Mammary epithelial cell (primary cell): ENCODE results near the gene OLFM1.

Experiments used
- EZH2 ChIP-seq: IDR thresholded peaks from 2 replicates; pipeline ENCODE4 v1.6.1; 2012; ENCODE audit warnings: low read length, inconsistent platforms, borderline replicate concordance
- TF ChIP-seq, protein P1 (sequence below), 2 donors: IDR thresholded peaks in 1 of 2; conservative IDR thresholded peaks in 1 of 2; 2 replicates each; pipeline ENCODE4 v1.5.1; 2011 to 2012; ENCODE audit warnings: inconsistent platforms in 2 of 2, low read length in 2 of 2, mild to moderate bottlenecking in 2 of 2, control low read depth in 1 of 2, low read depth in 1 of 2; ENCODE audit not compliant: insufficient read depth in 1 of 2; ENCODE audit errors: extremely low read depth in 1 of 2

DNA sequence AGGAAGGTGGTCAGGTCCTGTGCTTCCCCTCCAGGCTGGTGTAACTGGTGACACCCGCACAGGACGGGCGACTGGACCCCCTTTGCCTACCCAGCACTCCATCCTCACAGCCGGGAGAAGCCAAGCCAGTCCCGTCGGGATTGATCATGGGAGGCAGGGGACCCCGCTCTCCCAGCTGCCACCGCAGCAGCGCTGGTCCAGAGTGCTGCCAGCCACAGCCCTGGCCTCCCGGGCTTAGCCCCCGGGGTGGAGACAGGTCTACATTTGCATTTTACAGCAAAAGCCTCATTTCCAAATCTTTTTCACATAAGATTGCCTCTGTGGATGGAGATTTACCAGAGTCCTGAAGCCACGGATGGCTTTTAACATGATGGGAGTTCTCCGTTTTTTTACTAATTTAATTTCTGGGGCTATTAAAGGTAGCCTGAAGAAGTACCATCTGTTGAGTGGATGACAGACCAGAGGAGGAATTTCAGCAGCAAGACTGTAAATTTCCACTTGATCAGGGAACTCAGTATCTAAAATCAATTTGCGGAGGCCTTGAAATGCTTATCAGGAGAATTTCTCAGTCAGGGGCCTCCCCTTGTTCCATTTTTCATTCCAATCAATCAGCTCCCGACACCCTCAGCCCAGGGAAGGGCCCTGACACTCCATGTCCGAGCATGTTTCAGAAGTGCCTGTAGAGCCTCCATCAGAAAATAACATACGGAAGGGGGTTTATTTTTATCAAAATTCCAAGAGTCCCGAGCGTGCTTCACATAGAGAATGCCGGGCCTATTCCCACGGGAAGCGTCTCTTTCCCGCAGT, 80.6 kb downstream of the OLFM1 start:
- TF ChIP-seq, protein P1, sequence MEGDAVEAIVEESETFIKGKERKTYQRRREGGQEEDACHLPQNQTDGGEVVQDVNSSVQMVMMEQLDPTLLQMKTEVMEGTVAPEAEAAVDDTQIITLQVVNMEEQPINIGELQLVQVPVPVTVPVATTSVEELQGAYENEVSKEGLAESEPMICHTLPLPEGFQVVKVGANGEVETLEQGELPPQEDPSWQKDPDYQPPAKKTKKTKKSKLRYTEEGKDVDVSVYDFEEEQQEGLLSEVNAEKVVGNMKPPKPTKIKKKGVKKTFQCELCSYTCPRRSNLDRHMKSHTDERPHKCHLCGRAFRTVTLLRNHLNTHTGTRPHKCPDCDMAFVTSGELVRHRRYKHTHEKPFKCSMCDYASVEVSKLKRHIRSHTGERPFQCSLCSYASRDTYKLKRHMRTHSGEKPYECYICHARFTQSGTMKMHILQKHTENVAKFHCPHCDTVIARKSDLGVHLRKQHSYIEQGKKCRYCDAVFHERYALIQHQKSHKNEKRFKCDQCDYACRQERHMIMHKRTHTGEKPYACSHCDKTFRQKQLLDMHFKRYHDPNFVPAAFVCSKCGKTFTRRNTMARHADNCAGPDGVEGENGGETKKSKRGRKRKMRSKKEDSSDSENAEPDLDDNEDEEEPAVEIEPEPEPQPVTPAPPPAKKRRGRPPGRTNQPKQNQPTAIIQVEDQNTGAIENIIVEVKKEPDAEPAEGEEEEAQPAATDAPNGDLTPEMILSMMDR (conservative IDR thresholded peaks at IDR 0.05 in 1 of 2, IDR thresholded peaks at IDR 0.05 in 1 of 2; ENCODE audit: extremely low read depth in 1 of 2, insufficient read depth in 1 of 2, low read depth in 1 of 2, low read length in 2 of 2) = no peak
- TF ChIP-seq EZH2 = no peak
